ENCODE results near the gene PRKCD.

The PRKCD gene

GRCh38 chr3:53171827-53172505 lies 11.0 kb downstream of the PRKCD start:
- no peak for DNase-seq

GRCh38 chr3:53173107-53173506 lies 12.1 kb downstream of the PRKCD start:
- no peak for DNase-seq

GRCh38 chr3:53174346-53175250 lies 13.6 kb downstream of the PRKCD start:
- DNase-seq, result no peak

- no peak for DNase-seq
These were observed 14.9 kb downstream of the PRKCD start for GRCh38 chr3:53175613-53176540.

GRCh38 chr3:53178246-53178645 lies 17.2 kb downstream of the PRKCD start:
- DNase-seq, result no peak

- no peak for DNase-seq
These were observed 18.6 kb downstream of the PRKCD start for GRCh38 chr3:53179580-53179979.

GRCh38 chr3:53180305-53181023 lies 19.5 kb downstream of the PRKCD start:
- no peak for DNase-seq

GRCh38 chr3:53181024-53181371 lies 20.0 kb downstream of the PRKCD start:
- no peak for DNase-seq

GRCh38 chr3:53181528-53181927 lies 20.5 kb downstream of the PRKCD start:
- no peak for DNase-seq

GRCh38 chr3:53182764-53183355 lies 21.9 kb downstream of the PRKCD start:
- no peak for DNase-seq

GRCh38 chr3:53183514-53183913 lies 22.5 kb downstream of the PRKCD start:
- no peak for DNase-seq

GRCh38 chr3:53184701-53185100 lies 23.7 kb downstream of the PRKCD start:
- no peak for DNase-seq

- no peak for DNase-seq
These were observed 24.9 kb downstream of the PRKCD start for GRCh38 chr3:53185761-53186465.

- no peak for DNase-seq
These were observed 25.7 kb downstream of the PRKCD start for GRCh38 chr3:53186726-53187125.

GRCh38 chr3:53187430-53187829 lies 26.4 kb downstream of the PRKCD start:
- DNase-seq, result no peak

GRCh38 chr3:53188136-53188685 lies 27.2 kb downstream of the PRKCD start:
- no peak for DNase-seq

GRCh38 chr3:53188720-53189119 lies 27.7 kb downstream of the PRKCD start:
- DNase-seq, result no peak

- DNase-seq, result no peak
These were observed 28.3 kb downstream of the PRKCD start for GRCh38 chr3:53189276-53189675.

GRCh38 chr3:53190659-53191058 lies 29.6 kb downstream of the PRKCD start:
- no peak for DNase-seq

GRCh38 chr3:53191836-53192480 lies 30.9 kb downstream of the PRKCD start:
- DNase-seq, result no peak

GRCh38 chr3:53192608-53193007 lies 31.6 kb downstream of the PRKCD start:
- DNase-seq, result no peak

Data from activated CD4-positive, alpha-beta T cell treated with anti-CD3 and anti-CD28 coated beads for 1 hour (primary cell).